Central memory CD8-positive, alpha-beta T cell (primary cell): ENCODE results near the gene UPP1.
"Not testable (repeated sequence)": the region's sequence is repeated elsewhere in the genome, so short reads cannot be mapped to it uniquely, and the experiment has no call there.

Experiments used
- ATAC-seq: fragments of 150-1000 bp; cut with Tn5 transposase; replicated peaks from 2 replicates; pipeline ENCODE4 v1.10.0; 2022; ENCODE audit warnings: mild to moderate bottlenecking, moderate FRiP score, moderate number of reproducible peaks; ENCODE audit not compliant: poor library complexity, severe bottlenecking; ENCODE audit errors: extremely low read depth
- DNase-seq, 2 donors: peaks; one replicate each; pipeline ENCODE4 v3.0.0; 2021; ENCODE audit warnings: low spot score in 2 of 2
- H3K27ac Mint-ChIP-seq: one replicate; pipeline ENCODE4 v1.8.0; 2022; ENCODE audit warnings: low read depth, mild to moderate bottlenecking, moderate library complexity, mixed read lengths
- H3K27me3 Mint-ChIP-seq: one replicate; pipeline ENCODE4 v1.8.0; 2022; ENCODE audit warnings: mixed read lengths
- H3K36me3 Mint-ChIP-seq: one replicate; pipeline ENCODE4 v1.8.0; 2022; ENCODE audit warnings: mild to moderate bottlenecking, moderate library complexity, mixed read lengths; ENCODE audit not compliant: insufficient read depth
- H3K4me1 Mint-ChIP-seq: one replicate; pipeline ENCODE4 v1.8.0; 2022; ENCODE audit warnings: mixed read lengths
- H3K4me3 Mint-ChIP-seq: one replicate; pipeline ENCODE4 v1.8.0; 2022; ENCODE audit warnings: mild to moderate bottlenecking, moderate library complexity, mixed read lengths
- H3K9me3 Mint-ChIP-seq: one replicate; pipeline ENCODE4 v1.8.0; 2022; ENCODE audit warnings: mixed read lengths

Gene UPP1

GRCh38 chr7:48126037-48126436 is 37.0 kb downstream of the UPP1 start:
- peaks cover 57% of the 10 kb centered on the region for H3K27me3 Mint-ChIP-seq
- H3K4me1 Mint-ChIP-seq = no peaks in the 10 kb centered on the region
- H3K36me3 Mint-ChIP-seq = peaks cover 1% of the 10 kb centered on the region
- DNase-seq (no peak), ATAC-seq (no peak)
- H3K4me3 Mint-ChIP-seq = no peak overlapping the region
- no peak overlapping the region for H3K27ac Mint-ChIP-seq
- peaks cover 6% of the 10 kb centered on the region for H3K9me3 Mint-ChIP-seq

- DNase-seq = no peak
- no peak for ATAC-seq
- H3K4me1 Mint-ChIP-seq = no peaks in the 10 kb centered on the region
Observed at GRCh38 chr7:48130658-48131108, 41.6 kb downstream of the UPP1 start.

GRCh38 chr7:48132792-48133191 is 43.7 kb downstream of the UPP1 start:
- no peak overlapping the region for H3K27ac Mint-ChIP-seq

More at GRCh38 chr7:48130658-48131108, 41.6 kb downstream of the UPP1 start:
- peaks cover 6% of the 10 kb centered on the region for H3K9me3 Mint-ChIP-seq
- H3K36me3 Mint-ChIP-seq = peaks cover 1% of the 10 kb centered on the region
- peaks cover 38% of the 10 kb centered on the region for H3K27me3 Mint-ChIP-seq
- no peak overlapping the region for H3K4me3 Mint-ChIP-seq
- no peak overlapping the region for H3K27ac Mint-ChIP-seq

GRCh38 chr7:48139459-48139858 is 50.4 kb downstream of the UPP1 start:
- H3K9me3 Mint-ChIP-seq = no peaks in the 10 kb centered on the region
- no peak overlapping the region for H3K4me3 Mint-ChIP-seq

More at GRCh38 chr7:48132792-48133191, 43.7 kb downstream of the UPP1 start:
- no peak for ATAC-seq
- peaks cover 20% of the 10 kb centered on the region for H3K27me3 Mint-ChIP-seq
- H3K36me3 Mint-ChIP-seq = no peaks in the 10 kb centered on the region
- H3K4me3 Mint-ChIP-seq = no peak overlapping the region
- no peaks in the 10 kb centered on the region for H3K4me1 Mint-ChIP-seq
- H3K9me3 Mint-ChIP-seq = no peaks in the 10 kb centered on the region
- no peak for DNase-seq

GRCh38 chr7:48140001-48140681 is 51.1 kb downstream of the UPP1 start:
- Mint-ChIP-seq H3K27ac (no peak overlapping the region), H3K4me3 (no peak overlapping the region), H3K4me1 (peaks cover 11% of the 10 kb centered on the region), H3K9me3 (no peaks in the 10 kb centered on the region), H3K36me3 (no peaks in the 10 kb centered on the region), H3K27me3 (peaks cover 1% of the 10 kb centered on the region)
- no peak for ATAC-seq
- DNase-seq = no peak

More at GRCh38 chr7:48139459-48139858, 50.4 kb downstream of the UPP1 start:
- Mint-ChIP-seq H3K4me1 (peaks cover 11% of the 10 kb centered on the region), H3K36me3 (no peaks in the 10 kb centered on the region), H3K27me3 (no peaks in the 10 kb centered on the region), H3K27ac (no peak overlapping the region)
- ATAC-seq (no peak), DNase-seq (no peak)

- H3K36me3 Mint-ChIP-seq = no peaks in the 10 kb centered on the region
- H3K27ac Mint-ChIP-seq = no peak overlapping the region
- no peaks in the 10 kb centered on the region for H3K9me3 Mint-ChIP-seq
- no peak for ATAC-seq
- DNase-seq = no peak
- peaks cover 11% of the 10 kb centered on the region for H3K4me1 Mint-ChIP-seq
- H3K4me3 Mint-ChIP-seq = no peak overlapping the region
- peaks cover 15% of the 10 kb centered on the region for H3K27me3 Mint-ChIP-seq
Observed at GRCh38 chr7:48141521-48141920, 52.5 kb downstream of the UPP1 start.

GRCh38 chr7:48144291-48144768 is 55.3 kb downstream of the UPP1 start:
- Mint-ChIP-seq H3K4me3 (no peak overlapping the region), H3K36me3 (no peaks in the 10 kb centered on the region), H3K27ac (no peak overlapping the region), H3K27me3 (peaks cover 43% of the 10 kb centered on the region), H3K4me1 (peaks cover 7% of the 10 kb centered on the region), H3K9me3 (no peaks in the 10 kb centered on the region)
- no peak for DNase-seq
- no peak for ATAC-seq

GRCh38 chr7:48147078-48147591 is 58.1 kb downstream of the UPP1 start:
- no peak for DNase-seq
- H3K36me3 Mint-ChIP-seq = no peaks in the 10 kb centered on the region
- no peaks in the 10 kb centered on the region for H3K4me1 Mint-ChIP-seq
- peaks cover 54% of the 10 kb centered on the region for H3K27me3 Mint-ChIP-seq
- no peak overlapping the region for H3K27ac Mint-ChIP-seq
- H3K9me3 Mint-ChIP-seq = no peaks in the 10 kb centered on the region
- H3K4me3 Mint-ChIP-seq = no peak overlapping the region
- ATAC-seq = no peak

- H3K9me3 Mint-ChIP-seq, H3K4me1 Mint-ChIP-seq, H3K27ac Mint-ChIP-seq: not testable (repeated sequence)
Observed at GRCh38 chr7:48147690-48148089, 58.6 kb downstream of the UPP1 start.

GRCh38 chr7:48148311-48148710 is 59.2 kb downstream of the UPP1 start:
- Mint-ChIP-seq H3K27ac (no peak overlapping the region), H3K36me3 (no peaks in the 10 kb centered on the region), H3K4me3 (no peak overlapping the region), H3K4me1 (no peaks in the 10 kb centered on the region), H3K9me3 (no peaks in the 10 kb centered on the region), H3K27me3 (peaks cover 54% of the 10 kb centered on the region)
- DNase-seq = no peak
- no peak for ATAC-seq

More at GRCh38 chr7:48147690-48148089, 58.6 kb downstream of the UPP1 start:
- H3K36me3 Mint-ChIP-seq, H3K4me3 Mint-ChIP-seq, ATAC-seq, DNase-seq: not testable (repeated sequence)
- peaks cover 54% of the 10 kb centered on the region for H3K27me3 Mint-ChIP-seq

- Mint-ChIP-seq H3K27ac (no peak overlapping the region), H3K4me1 (no peaks in the 10 kb centered on the region), H3K36me3 (no peaks in the 10 kb centered on the region), H3K9me3 (peaks cover 5% of the 10 kb centered on the region), H3K4me3 (no peak overlapping the region), H3K27me3 (peaks cover 54% of the 10 kb centered on the region)
- no peak for DNase-seq
- ATAC-seq = no peak
Observed at GRCh38 chr7:48149058-48149457, 60.0 kb downstream of the UPP1 start.

GRCh38 chr7:48150086-48150485 is 61.0 kb downstream of the UPP1 start:
- ATAC-seq = no peak
- Mint-ChIP-seq H3K4me1 (no peaks in the 10 kb centered on the region), H3K9me3 (peaks cover 5% of the 10 kb centered on the region), H3K4me3 (no peak overlapping the region), H3K27ac (no peak overlapping the region), H3K36me3 (no peaks in the 10 kb centered on the region), H3K27me3 (peaks cover 58% of the 10 kb centered on the region)
- DNase-seq = no peak

- no peaks in the 10 kb centered on the region for H3K4me1 Mint-ChIP-seq
- peaks cover 53% of the 10 kb centered on the region for H3K27me3 Mint-ChIP-seq
- peaks cover 5% of the 10 kb centered on the region for H3K9me3 Mint-ChIP-seq
- H3K27ac Mint-ChIP-seq = no peak overlapping the region
- no peak overlapping the region for H3K4me3 Mint-ChIP-seq
- no peak for DNase-seq
- H3K36me3 Mint-ChIP-seq = no peaks in the 10 kb centered on the region
- no peak for ATAC-seq
Observed at GRCh38 chr7:48154792-48155413, 65.8 kb downstream of the UPP1 start.
